Neutrophil (primary cell): ENCODE measurements around the gene KIAA1671.

ENCODE experiments used
- H3K27ac ChIP-seq: fragments of 200-600 bp; sonication (generic); 2 replicates; pipeline ENCODE4 v1.5.1; 2016; ENCODE audit warnings: mild to moderate bottlenecking, moderate library complexity
- H3K27me3 ChIP-seq: fragments of 200-600 bp; sonication (generic); 2 replicates; pipeline ENCODE4 v1.6.0; 2016; ENCODE audit warnings: mild to moderate bottlenecking
- H3K36me3 ChIP-seq: fragments of 200-600 bp; sonication (generic); 2 replicates; pipeline ENCODE4 v1.5.1; 2017
- H3K4me1 ChIP-seq, 2 experiments: fragments of 200-600 bp in 1 of 2; sonication (generic) in 1 of 2; 1 replicate in 1 of 2; 2 replicates in 1 of 2; pipeline versions ENCODE4 v1.5.1 to v1.6.1; 2013 to 2016; ENCODE audit warnings: low read depth in 1 of 2, low read length in 1 of 2, mild to moderate bottlenecking in 1 of 2, moderate library complexity in 1 of 2; ENCODE audit not compliant: control insufficient read depth in 1 of 2, insufficient read depth in 1 of 2
- H3K4me3 ChIP-seq, 2 experiments: fragments of 200-600 bp in 1 of 2; sonication (generic) in 1 of 2; 1 replicate in 1 of 2; 2 replicates in 1 of 2; pipeline ENCODE4 v1.5.1; 2013 to 2016; ENCODE audit warnings: low read depth in 1 of 2, low read length in 1 of 2, mild to moderate bottlenecking in 1 of 2, moderate library complexity in 1 of 2
- H3K9me3 ChIP-seq: fragments of 200-600 bp; sonication (generic); 2 replicates; pipeline ENCODE4 v1.5.1; 2016
- CTCF ChIP-seq: fragments of 200-600 bp; sonication (generic); IDR thresholded peaks from 2 replicates; pipeline ENCODE4 v1.5.1; 2016; ENCODE audit warnings: antibody characterized with exemption

KIAA1671 gene

GRCh38 chr22:25024895-25025294 lies 72.4 kb downstream of the KIAA1671 start:
- no peak overlapping the region for H3K4me3 ChIP-seq
- H3K4me1 ChIP-seq, result no peaks in the 10 kb centered on the region
- H3K36me3 ChIP-seq, result no peaks in the 10 kb centered on the region
- TF ChIP-seq CTCF, result no peak
- H3K27me3 ChIP-seq, result no peaks in the 10 kb centered on the region
- H3K27ac ChIP-seq, result no peak overlapping the region
- H3K9me3 ChIP-seq, result no peaks in the 10 kb centered on the region

- no peak overlapping the region for H3K27ac ChIP-seq
- H3K9me3 ChIP-seq, result no peaks in the 10 kb centered on the region
- no peaks in the 10 kb centered on the region for H3K27me3 ChIP-seq
- H3K36me3 ChIP-seq, result no peaks in the 10 kb centered on the region
- H3K4me1 ChIP-seq, result no peaks in the 10 kb centered on the region
- H3K4me3 ChIP-seq, result no peak overlapping the region
- no peak for TF ChIP-seq CTCF
These were observed 73.2 kb downstream of the KIAA1671 start for GRCh38 chr22:25025491-25026400.

GRCh38 chr22:25027043-25027906 lies 74.8 kb downstream of the KIAA1671 start:
- H3K27me3 ChIP-seq, result no peaks in the 10 kb centered on the region
- no peak overlapping the region for H3K4me3 ChIP-seq
- TF ChIP-seq CTCF, result no peak
- H3K27ac ChIP-seq, result no peak overlapping the region
- no peaks in the 10 kb centered on the region for H3K9me3 ChIP-seq
- no peaks in the 10 kb centered on the region for H3K36me3 ChIP-seq
- no peaks in the 10 kb centered on the region for H3K4me1 ChIP-seq

- no peak overlapping the region for H3K27ac ChIP-seq
- H3K4me3 ChIP-seq, result no peak overlapping the region
These were observed 75.7 kb downstream of the KIAA1671 start for GRCh38 chr22:25027959-25028840.

More at GRCh38 chr22:25027959-25028840, 75.7 kb downstream of the KIAA1671 start:
- Histone ChIP-seq H3K27me3 (no peaks in the 10 kb centered on the region), H3K36me3 (no peaks in the 10 kb centered on the region), H3K9me3 (no peaks in the 10 kb centered on the region), H3K4me1 (no peaks in the 10 kb centered on the region)
- TF ChIP-seq CTCF, result no peak
